Measurements from ENCODE around the gene HAUS7.
"Not testable (repeated sequence)": the region's sequence is repeated elsewhere in the genome, so short reads cannot be mapped to it uniquely, and the experiment has no call there.

The HAUS7 gene

DNA sequence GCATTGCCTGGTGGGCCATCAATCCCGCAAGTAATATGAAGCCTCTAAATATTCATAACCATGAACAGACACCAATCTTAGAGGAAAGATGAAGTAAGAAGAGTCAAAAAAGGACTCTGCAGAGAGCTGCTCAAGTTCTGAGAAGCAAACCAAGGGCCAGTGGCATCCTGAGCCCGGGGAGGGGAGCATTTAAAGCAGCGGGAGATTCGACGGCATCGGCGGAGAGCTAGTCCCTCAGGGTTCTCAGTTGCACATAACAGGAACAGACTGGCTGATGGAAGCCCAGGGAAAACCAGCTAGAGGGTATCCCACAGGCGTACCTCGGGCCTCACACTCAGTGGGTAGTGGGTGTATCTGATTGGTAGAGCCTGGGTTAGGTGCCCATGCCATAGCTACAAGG lies 64.4 kb downstream of the HAUS7 start:
- no peak for DNase-seq

DNA sequence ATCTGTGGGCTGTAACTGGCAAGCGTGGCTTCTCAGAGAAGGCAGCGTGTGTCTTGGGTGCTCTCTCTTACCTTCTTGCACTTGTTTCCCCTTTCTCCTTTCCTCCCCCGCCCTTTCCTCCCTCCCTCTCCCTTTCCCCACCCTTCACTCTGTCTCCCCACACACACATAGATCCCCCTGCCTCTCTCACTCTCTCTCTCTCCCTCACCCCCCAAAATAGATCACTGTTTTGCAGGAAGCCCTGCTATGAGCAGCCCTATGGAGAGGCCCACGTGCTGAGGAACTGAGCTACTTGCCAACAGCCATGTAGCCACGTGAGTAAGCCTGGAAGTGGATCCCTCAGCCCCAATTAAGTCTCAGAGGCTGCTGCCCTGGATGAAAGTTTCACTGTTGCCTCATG lies 65.0 kb downstream of the HAUS7 start:
- no peak for DNase-seq

DNA sequence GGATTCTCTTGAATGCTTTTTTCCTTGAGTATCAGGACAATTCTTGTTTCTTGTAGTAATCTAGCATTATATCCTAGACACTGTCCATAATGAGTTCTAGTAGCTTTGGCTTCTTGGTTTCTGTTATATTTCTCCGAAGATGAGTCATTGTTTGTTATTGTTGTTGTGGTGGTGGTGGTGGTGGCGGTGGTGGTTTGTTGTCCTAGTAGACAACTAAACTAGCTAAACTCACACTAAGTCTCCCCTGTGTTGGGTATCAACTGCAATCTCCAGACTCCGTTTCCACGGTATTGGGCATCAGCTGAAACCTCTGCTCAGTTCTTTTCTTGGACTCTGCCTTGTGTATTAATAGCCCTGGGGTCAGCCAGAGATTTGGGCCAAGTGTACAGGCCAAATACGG lies 66.0 kb downstream of the HAUS7 start:
- not testable (repeated sequence) for DNase-seq

DNA sequence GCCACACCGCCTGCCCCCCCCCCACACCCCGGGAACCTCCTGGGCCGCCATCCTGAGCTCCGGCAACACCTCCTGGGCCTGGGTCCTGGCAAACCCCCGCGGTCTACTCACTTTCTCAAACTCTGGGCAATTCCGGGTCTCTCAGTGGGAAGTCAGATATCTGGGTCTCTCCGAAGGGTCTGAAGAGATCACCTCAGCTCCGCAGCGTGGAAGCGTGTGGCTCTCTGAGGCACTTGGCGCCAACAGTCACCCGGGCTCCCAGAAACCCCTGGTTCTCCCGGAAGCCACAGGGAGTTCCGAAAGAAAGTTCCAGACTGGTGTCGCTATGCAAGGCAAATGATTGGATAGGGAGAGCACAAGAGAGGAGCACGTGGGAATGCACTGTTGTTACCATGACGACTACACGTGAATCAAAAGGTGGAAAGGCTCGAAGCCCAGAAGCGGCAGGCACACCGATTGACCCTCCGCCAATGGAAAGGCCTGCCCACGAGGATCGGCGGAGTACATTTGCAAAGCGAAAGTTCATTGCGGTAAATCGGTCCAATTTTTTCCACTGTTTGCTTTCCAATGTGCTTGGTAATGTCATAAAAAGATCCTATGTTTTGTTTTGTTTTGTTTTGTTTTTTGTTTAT lies 69.1 kb downstream of the HAUS7 start, which contains the start of gene PNMA6E:
PNMA6E (minus strand) TSS at position 218 of the 632 bp plus-strand sequence. CDS start 2,501 bp downstream, outside the sequence.
- no peak for DNase-seq

DNA sequence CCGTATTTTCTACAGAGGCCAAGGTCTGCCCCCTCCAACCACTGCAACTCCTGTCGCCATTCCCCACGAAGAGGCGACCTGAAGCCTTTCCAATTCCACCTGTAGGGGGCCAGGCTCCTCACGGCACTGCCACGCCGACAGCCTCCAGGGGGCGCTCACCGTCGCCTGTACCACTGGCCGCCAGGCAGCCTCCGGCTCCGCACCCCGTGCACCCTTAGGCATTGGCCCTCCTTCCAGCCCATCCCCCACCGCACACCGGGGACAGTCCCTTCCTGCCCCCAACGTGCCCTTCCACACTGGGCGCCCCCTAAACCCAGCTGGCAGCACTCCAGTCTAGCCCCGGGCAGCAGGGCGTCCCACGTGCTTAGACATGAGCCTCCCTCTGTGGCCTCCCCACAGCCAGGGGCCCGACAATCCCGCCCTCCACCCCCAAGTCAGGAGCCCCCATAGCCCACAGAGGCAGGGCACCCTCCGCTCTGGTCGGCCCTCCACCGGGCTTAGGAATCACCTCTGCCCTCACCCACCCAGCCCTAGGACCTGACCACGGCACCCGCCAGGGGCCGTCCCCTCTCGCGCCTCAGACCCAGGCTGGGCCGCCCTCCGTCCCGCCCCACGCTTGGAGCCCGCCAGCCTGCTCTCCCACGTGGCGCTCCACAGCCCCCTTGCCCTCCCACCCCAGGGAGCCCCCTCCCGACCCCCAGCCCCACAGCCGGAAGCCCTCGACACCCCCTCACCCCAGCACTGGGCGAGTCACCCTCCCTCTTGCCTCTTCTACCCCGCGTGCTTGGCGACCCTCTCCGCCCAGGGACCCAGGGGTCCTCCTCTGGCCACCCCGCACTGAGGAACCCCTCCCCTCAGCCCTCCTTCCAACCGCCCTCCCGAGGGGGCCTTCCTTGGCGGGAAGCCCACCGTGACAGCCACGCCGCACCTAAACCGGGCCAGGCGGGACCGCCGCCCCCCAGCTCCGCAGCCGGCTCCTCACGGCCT lies 69.9 kb downstream of the HAUS7 start:
- peak; percentile 52 to 79 for DNase-seq

DNA sequence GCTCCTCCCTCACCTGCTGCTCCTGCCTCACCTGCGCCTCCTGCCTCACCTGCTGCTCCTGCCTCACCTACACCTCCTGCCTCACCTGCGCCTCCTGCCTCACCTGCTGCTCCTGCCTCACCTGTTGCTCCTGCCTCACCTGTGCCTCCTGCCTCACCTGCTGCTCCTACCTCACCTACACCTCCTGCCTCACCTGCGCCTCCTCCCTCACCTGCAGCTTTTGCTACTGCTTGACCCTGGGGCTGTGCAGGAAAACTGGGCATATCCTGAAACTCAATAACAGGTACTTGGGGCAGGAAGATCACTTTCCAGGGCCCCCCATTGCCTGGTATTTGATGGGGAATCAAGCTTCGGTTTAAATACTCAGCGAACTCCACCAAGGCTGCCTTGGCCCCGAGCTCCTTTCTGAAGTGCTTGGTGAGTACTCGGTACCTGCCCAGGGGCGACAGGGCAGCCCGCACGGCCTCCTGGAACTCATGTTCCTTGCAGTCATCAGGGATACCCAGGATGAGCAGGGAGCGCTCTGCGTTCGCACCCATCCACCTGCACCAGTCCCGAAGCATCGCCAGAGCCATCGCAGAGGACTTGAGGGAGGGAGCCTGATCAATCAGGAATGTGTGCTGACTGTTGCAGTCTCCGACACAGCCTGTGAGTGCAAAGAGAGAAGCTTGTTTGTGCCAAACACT lies 72.0 kb downstream of the HAUS7 start:
- no peak for DNase-seq
